ENCODE measurements around the gene UFSP2.

Gene UFSP2

DNA sequence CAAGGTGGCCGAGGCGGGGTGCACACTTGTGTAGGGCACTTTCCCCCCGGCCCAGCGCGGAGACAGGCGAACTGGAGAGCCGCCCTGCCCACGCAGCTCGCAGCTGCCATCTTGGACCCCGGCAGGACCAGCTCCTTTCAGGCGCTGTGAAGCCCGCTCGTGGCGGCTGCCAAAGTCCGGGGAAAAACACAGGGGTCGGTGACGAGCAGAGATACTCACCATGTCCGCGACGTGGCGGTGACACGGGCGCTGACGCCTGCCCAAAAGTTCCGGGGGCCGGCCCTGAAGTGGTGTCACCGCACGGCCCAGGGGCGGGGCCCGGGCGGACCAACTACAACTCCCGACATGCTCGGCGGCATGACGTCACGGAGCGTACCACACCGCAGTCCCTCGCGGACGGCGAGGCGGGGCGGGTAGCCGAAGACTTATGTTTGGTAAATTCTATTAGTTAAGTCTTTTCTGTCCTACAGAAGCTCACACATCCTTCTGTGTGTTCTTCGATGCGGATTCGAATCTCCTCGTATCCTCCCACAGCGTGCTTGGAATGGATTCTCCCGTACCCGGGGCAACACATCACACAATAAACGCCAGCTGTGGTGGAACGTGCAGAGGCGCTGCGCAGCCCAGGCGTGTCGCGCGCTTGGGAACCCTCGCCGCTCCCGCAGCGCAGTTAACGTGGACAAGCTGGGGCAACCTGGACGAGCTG, at the start of gene UFSP2:
Gene UFSP2, minus strand, starts transcription at position 318 of the 706 bp plus-strand sequence. Its CDS starts 96 bp downstream, at position 222.
- no peak for DNase-seq

DNA sequence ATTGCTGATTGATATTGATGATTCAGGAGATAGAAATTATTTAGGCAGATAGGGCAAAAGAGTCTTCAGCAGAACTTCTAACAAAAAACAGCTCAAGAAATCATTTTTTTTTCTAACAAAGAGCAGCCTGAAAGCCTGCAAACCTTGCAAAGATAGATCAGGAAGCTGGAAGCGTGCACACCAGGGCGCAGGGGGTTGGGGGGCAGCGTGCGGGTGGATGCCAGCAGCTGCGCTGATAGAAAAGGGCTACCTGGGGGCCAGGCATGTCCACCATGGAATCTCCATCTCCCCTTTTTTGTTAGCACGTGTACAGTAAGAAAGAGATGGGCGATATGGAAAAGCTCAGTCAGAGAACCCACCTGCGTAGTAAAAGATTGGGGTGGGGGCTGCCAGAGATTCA, 47.5 kb upstream of the UFSP2 start:
- DNase-seq: no peak

GRCh38 chr4:185472103-185472542, 46.4 kb upstream of the UFSP2 start:
- DNase-seq: no peak

GRCh38 chr4:185471235-185472102, 45.7 kb upstream of the UFSP2 start, which contains the start of gene CCDC110:
CCDC110 (minus strand) TSS chr4:185471733; CDS start chr4:185471683, 50 bp downstream.
- no peak for DNase-seq

GRCh38 chr4:185470501-185471195, 44.9 kb upstream of the UFSP2 start:
- no peak for DNase-seq

DNA sequence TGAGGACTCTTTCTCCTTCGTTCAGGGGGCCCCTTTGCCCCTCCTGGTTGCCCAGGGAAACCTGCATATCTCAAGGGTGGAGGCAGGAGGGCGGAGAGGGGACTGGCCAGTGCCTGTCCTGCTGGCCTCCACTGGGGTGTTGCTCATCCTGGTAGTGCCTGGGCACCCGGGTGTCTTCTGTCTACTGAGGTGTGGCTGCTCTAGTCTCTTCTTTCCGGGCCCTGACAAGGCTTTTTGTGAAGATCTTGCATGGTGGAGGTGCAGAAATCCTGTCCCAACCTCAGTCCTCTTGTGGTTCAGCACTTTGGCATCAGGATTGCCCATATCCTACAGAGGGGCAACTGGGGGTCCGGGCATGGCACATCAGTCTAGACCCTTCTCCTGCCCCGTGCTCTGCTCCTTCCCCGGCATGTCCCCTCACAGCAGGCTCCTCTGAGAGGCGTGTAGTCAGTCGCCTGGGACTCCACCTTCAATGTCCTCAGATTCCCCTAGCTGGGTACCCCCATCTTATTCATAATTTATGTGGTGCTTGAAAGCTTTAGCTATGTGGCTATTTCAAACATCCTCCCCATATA, 43.9 kb upstream of the UFSP2 start:
- DNase-seq: no peak

GRCh38 chr4:185468999-185469398, 43.2 kb upstream of the UFSP2 start:
- no peak for DNase-seq

DNA sequence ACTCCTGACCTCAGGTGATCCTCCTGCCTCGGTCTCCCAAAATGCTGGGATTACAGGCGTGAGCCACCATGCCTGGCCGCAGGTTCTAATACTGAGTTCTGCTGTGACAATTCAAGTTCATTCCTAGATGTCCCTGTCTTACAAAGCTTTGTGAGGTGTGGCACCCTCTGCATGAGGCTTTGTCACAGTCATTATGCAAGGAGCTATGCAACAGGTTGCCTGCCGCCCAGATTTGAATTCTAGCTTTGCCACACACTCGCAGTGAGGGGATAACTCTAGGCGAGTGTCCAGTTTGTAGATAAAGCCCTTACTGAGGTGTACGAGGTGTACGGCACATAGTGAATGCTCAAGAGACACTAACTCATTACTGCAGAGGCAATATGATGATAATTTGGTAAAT, 42.2 kb upstream of the UFSP2 start:
- DNase-seq: no peak

DNA sequence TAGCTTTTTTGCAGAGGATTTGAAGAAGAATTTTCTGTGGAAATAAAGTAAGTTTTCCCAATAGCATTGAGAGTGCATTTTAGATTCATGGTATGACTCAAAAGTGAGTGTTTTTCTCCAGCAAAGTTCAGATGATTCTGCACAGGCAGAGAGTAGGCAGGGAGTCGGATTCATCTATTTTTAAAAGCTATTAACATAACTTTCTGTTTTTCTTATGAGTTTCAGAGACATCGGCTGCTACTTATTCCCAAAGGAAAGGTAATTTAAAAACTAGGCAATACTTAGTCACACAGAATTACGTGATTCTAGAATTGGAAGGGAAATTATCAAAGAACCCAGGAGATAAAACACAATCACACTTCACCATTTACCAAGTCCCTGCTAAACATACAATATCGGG, 41.3 kb upstream of the UFSP2 start:
- no peak for DNase-seq

- DNase-seq: no peak
Measured at GRCh38 chr4:185465707-185466106, 39.9 kb upstream of the UFSP2 start.

DNA sequence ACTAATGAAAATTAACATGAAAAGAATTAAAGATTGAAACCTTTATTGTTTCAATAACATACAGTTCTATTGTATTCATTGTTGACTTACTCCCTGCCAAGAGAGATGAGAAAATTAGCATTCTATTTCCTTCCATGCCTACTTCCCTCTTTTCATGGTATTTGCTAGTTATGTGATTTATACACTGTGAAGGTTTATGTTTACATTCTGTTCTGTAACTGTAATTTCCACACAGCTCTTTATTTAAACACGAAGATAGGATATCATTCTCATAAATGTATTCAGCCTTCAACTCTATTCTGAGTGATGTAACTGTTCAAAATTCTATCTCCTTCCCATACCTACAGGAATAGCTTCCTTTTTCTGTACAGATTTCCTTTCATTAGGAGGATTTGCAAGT, 39.1 kb upstream of the UFSP2 start:
- no peak for DNase-seq

DNA sequence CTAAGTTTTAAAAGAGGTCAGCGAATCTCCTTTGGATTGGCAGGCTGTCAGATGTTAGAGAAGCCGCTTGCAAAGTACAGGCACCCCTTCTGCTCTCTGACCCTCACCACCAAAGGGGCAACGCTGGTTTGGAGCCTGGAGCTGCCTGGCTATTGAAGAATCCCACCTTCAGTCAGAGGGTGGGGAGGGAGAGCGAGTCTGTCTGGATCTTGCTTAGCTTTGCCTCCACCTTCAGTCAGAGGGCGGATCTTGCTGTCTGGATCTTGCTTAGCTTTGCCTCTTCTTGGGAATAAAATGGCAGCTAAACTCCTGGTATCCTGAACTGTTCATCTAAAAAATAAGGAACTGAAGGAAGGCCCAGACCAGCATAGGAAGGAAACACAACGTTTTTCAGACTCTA, 38.4 kb upstream of the UFSP2 start:
- DNase-seq: no peak

DNA sequence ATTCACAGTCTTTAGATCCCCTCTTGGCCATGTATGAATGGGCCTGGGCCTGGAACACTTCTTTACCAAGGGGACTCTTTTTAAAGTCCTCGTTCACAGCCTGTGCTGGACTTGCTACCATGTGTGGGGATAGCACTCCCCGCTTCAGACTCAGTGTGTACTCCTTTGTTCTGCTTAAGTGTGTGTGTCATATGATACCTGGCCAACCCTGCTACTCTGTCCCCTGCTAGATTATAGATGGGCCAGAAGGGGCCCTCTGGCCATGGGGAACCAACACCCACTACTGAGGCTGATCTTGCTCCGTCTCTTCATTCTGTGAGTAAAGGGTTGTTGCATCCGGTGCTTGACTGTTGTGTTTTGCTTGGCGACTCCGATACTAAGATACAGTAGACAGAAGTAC, 37.8 kb upstream of the UFSP2 start:
- DNase-seq: no peak

GRCh38 chr4:185461565-185461964, 35.8 kb upstream of the UFSP2 start:
- no peak for DNase-seq

- DNase-seq: no peak
Measured at GRCh38 chr4:185457136-185457535, 31.4 kb upstream of the UFSP2 start.

DNA sequence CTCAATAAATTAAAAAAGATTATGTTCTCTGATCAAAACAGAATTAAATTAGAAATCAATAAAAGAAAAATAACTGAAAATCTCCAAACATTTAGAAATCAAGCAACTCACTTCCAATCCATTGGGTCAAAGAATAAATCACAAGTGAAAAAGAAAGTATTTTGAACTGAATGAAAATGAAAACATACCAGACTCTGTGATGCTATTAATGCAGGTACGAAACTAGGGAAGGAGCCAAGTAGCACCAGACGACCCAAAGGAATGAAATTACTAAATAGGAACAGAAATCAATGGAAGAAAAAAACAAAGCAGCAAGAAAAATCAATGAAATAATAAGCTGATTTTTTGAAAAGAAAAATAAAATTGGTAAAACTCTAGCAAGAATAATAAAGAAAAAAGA, 30.4 kb upstream of the UFSP2 start:
- DNase-seq: no peak

- DNase-seq: no peak
Measured at GRCh38 chr4:185445209-185445608, 19.4 kb upstream of the UFSP2 start.

DNA sequence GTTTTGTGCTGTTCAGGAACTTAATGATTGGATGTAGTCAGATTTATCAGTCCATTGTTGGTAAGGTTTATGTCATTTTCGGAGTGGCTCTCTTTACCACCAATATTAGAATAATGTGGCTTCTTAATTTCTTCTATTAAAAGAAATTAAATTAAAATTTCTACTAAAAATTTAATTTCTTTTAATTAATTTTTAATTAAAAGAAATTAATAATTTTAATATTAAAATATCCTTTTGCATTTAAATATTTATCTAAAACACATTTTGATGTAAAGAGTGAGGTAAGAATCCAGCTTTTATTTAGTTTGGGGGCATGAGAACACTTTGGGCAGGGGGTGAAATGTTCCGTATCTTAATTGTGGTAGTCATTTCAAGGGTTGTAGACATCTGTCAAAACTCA, 15.7 kb upstream of the UFSP2 start:
- no peak for DNase-seq

- DNase-seq: no peak
Measured at GRCh38 chr4:185437809-185438208, 12.0 kb upstream of the UFSP2 start.

- no peak for DNase-seq
Measured at GRCh38 chr4:185435466-185435865, 9.7 kb upstream of the UFSP2 start.

GRCh38 chr4:185429660-185430059, 3.9 kb upstream of the UFSP2 start:
- DNase-seq: no peak

DNA sequence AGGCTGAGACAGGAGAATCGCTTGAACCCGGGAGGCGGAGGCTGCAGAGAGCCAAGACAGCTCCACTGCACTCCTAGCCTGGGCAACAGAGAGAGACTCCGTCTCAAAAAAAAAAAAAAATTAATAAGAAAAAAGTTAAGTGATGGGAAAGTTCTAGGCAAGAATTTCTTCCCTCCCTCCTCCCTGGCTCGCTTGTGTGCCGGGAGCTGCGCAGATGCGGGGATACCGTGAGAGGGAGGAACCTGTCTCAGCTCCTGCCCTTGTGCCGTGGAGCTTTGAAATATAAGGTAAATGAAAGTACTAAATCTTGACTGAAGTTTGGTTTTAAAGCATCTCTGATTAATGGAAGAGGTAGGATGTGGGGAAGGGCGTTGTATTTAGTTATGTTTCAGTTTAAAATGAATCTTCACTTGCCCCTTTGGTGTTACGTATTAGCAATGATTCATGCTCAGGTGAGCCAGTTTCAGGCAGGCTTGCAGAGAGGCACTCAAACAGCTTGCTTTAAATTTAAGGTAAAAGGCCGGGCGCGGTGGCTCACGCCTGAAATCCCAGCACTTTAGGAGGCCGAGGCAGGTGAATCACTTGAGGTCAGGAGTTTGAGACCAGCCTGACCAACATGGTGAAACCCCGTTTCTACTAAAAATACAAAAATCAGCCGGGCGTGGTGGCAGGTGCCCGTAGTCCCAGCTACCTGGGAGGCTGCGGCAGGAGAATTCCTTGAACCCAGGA, 1.4 kb upstream of the UFSP2 start:
- no peak for DNase-seq

Data from SIG-M5 (cell line).